ENCODE results near the gene WDR36. TPM values are rescaled to one million over a fixed set of nuclear protein-coding genes. Genes with fewer than 3 reads are reported as not detected.
A peak's percentile ranks its signal among the peaks of the same experiment; 100 is the strongest.

The WDR36 gene
- total and polyA plus RNA-seq, 10 donors: 7.9 to 36.1 (median 27.0) TPM

DNA sequence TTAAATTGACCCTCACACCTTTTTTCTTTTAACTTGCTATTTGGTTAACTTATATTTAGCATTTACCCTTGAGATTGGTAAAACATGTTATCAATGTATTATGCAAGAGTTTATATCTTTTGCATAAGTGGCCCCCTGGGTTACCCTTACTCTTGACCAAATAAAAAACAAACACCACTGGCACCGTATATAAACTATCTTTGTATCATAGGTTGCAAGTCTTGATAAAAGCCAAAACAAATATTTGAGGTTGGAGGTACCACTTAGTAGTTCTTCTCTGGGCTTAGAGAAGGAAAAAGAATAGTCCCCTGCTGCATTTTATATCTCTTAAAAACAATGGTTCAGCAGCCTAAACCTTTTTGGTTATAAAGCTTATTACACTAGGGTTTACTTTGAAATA lies 61.3 kb downstream of the WDR36 start:
- Histone ChIP-seq H3K4me1 (peaks cover 0 to 6% (median 5%) of the 10 kb centered on the region in 6 donors), H3K9me3 (no peaks in the 10 kb centered on the region), H3K36me3 (no peaks in the 10 kb centered on the region), H3K27me3 (replicated peaks in 1 of 7) (no peaks in the 10 kb centered on the region), H3K27ac (no peak overlapping the region), H3K4me3 (no peak overlapping the region)
- intact Hi-C loops (cut with DNase I; ENCODE audit: low total_unique reads): loop anchor here (10.0 kb wide), 1 partner anchor 131 kb away; no protein-coding TSS in a partner anchor
- WGBS, 5 donors: 78 to 86% (median 82%) methylated on average over 1 of the region's 1 CpG
- DNase-seq: no peak
- TF ChIP-seq, protein P1, sequence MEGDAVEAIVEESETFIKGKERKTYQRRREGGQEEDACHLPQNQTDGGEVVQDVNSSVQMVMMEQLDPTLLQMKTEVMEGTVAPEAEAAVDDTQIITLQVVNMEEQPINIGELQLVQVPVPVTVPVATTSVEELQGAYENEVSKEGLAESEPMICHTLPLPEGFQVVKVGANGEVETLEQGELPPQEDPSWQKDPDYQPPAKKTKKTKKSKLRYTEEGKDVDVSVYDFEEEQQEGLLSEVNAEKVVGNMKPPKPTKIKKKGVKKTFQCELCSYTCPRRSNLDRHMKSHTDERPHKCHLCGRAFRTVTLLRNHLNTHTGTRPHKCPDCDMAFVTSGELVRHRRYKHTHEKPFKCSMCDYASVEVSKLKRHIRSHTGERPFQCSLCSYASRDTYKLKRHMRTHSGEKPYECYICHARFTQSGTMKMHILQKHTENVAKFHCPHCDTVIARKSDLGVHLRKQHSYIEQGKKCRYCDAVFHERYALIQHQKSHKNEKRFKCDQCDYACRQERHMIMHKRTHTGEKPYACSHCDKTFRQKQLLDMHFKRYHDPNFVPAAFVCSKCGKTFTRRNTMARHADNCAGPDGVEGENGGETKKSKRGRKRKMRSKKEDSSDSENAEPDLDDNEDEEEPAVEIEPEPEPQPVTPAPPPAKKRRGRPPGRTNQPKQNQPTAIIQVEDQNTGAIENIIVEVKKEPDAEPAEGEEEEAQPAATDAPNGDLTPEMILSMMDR (IDR thresholded peaks at IDR 0.05 in 8 of 11, conservative IDR thresholded peaks at IDR 0.05 in 3 of 11): no peak
- TF ChIP-seq POLR2A (IDR thresholded peaks at IDR 0.05) (no peak), POLR2AphosphoS5 (IDR thresholded peaks at IDR 0.05) (no peak)

DNA sequence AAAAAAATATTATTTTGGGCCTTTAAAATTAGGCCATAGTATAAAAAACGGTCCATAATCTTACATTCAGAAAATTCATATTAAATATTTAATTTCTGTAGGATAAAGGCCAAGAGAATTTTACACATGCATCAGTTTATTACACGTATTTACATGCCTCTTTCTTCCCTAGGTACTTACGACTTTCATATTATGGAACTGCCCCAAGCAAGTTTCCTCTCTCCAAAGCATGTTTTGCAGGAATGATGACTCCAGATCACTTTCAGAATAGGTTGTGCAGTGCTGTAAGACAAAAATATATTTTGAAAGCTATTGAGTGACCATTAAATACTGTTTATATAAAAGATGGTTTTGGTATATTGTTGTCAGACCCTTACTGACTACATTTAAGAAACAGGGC lies 61.8 kb downstream of the WDR36 start:
- peaks cover 0 to 6% (median 5%) of the 10 kb centered on the region in 6 donors for H3K4me1 ChIP-seq
- no peak overlapping the region for H3K27ac ChIP-seq
- H3K4me3 ChIP-seq: no peak overlapping the region
- no peaks in the 10 kb centered on the region for H3K9me3 ChIP-seq
- WGBS, 5 donors: 83 to 92% (median 86%) methylated on average over 3 of the region's 3 CpGs
- H3K36me3 ChIP-seq: no peaks in the 10 kb centered on the region
- intact Hi-C loops (cut with DNase I; ENCODE audit: low total_unique reads): loop anchor here (10.0 kb wide), 1 partner anchor 131 kb away; no protein-coding TSS in a partner anchor
- no peak for DNase-seq
- TF ChIP-seq POLR2AphosphoS5 (IDR thresholded peaks at IDR 0.05): no peak
- TF ChIP-seq POLR2A (IDR thresholded peaks at IDR 0.05): no peak
- no peaks in the 10 kb centered on the region for H3K27me3 ChIP-seq (replicated peaks in 1 of 7)

DNA sequence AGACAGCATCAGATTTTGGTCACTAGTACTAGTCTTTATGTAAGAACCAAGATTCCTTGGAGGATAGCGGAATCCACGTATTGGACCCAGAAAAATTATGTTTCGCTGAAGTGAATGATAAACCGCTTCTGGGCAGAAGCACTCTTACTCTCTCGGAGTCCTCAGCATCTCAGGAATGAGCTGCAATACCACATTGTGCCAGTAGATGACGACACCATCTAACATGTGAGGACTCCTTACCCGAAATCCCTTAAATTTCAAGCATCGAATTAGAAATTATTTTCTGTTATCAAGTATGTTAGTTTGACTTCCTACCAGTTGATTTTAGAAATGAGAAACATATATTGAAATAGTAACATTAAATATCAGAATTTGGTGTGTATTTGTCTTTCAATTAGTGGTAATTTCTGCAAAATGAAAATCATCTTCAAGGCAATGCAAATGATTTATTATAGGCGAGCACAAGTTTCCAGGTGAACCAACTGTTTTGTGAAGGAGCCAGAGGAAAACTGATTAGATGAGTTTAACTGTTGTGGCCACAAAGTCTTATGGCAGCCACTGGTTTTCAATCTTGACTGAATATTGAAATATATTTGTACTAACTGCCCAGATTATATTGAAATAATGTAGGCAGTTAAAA lies 66.1 kb downstream of the WDR36 start:
- Histone ChIP-seq H3K27ac (no peak overlapping the region), H3K9me3 (no peaks in the 10 kb centered on the region), H3K4me3 (no peak overlapping the region), H3K27me3 (replicated peaks in 1 of 7) (no peaks in the 10 kb centered on the region), H3K36me3 (no peaks in the 10 kb centered on the region), H3K4me1 (peaks cover 0 to 6% (median 5%) of the 10 kb centered on the region in 6 donors)
- intact Hi-C loops (cut with DNase I; ENCODE audit: low total_unique reads): loop anchor here (5.0 to 10.0 kb wide), 2 partner anchors 127 to 989 kb away; no protein-coding TSS in a partner anchor
- 16 to 24% (median 18%) methylated on average over 9 of the region's 9 CpGs for WGBS, 5 donors
- no peak for TF ChIP-seq POLR2A (IDR thresholded peaks at IDR 0.05)
- TF ChIP-seq, protein P1 (IDR thresholded peaks at IDR 0.05 in 8 of 11, conservative IDR thresholded peaks at IDR 0.05 in 3 of 11): peak; percentile 81 to 97 (median 91)
- no peak for TF ChIP-seq POLR2AphosphoS5 (IDR thresholded peaks at IDR 0.05)
- no peak for DNase-seq

DNA sequence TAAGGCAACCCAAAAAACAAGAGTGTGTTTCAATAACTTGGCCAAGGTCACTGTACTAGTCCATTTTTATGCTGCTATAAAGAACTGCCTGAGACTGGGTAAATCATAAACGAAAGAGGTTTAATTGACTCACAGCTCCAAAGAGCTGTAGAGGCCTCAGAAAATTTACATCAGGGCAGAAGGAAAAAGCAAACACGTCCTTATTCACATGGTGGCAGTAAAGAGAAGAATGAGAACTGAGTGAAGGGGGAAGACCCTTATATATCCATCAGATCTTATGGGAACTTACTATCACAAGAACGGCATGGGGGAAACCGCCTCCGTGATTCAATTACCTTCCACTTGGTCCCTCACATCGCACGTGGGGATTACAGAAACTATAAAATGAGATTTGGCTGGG lies 67.7 kb downstream of the WDR36 start:
- intact Hi-C loops (cut with DNase I; ENCODE audit: low total_unique reads): loop anchor here (5.0 to 10.0 kb wide), 2 partner anchors 125 to 987 kb away; no protein-coding TSS in a partner anchor
- H3K27ac ChIP-seq: no peak overlapping the region
- peaks cover 0 to 6% (median 5%) of the 10 kb centered on the region in 6 donors for H3K4me1 ChIP-seq
- no peak overlapping the region for H3K4me3 ChIP-seq
- TF ChIP-seq POLR2A (IDR thresholded peaks at IDR 0.05): no peak
- no peak for TF ChIP-seq POLR2AphosphoS5 (IDR thresholded peaks at IDR 0.05)
- TF ChIP-seq, protein P1 (IDR thresholded peaks at IDR 0.05 in 8 of 11, conservative IDR thresholded peaks at IDR 0.05 in 3 of 11): no peak
- no peaks in the 10 kb centered on the region for H3K9me3 ChIP-seq
- no peak for DNase-seq
- 65 to 78% (median 72%) methylated on average over 7 of the region's 7 CpGs for WGBS, 5 donors
- no peaks in the 10 kb centered on the region for H3K27me3 ChIP-seq (replicated peaks in 1 of 7)
- H3K36me3 ChIP-seq: no peaks in the 10 kb centered on the region
